ENCODE measurements around the gene IGSF6. TPM values are rescaled to one million over a fixed set of nuclear protein-coding genes. Genes with fewer than 3 reads are reported as not detected.

The IGSF6 gene
- total RNA-seq, 1 donor from 2014 or later: 3.6 TPM

GRCh38 chr16:21599122-21600030 is 53.0 kb downstream of the IGSF6 start, which contains the start of gene METTL9:
METTL9 (plus strand) TSS chr16:21599577; CDS start chr16:21599734, 157 bp downstream.
- intact Hi-C loops (cut with micrococcal nuclease): no loop called here
- Histone ChIP-seq H3K4me3 (peak within 1 kb of the TSS; percentile 90), H3K36me3 (no peaks in the 10 kb centered on the region), H3K27me3 (ENCODE audit: low read depth) (no peaks in the 10 kb centered on the region), H3K4me1 (peaks cover 55% of the 10 kb centered on the region), H3K9me3 (replicated peaks) (no peaks in the 10 kb centered on the region), H3K27ac (replicated peaks) (peak within 1 kb of the TSS; percentile 94)
- peak; percentile 18 for TF ChIP-seq CTCF (IDR thresholded peaks at IDR 0.05; ENCODE audit: borderline replicate concordance)
- DNase-seq: peak; percentile 95

GRCh38 chr16:21598701-21599121 is 53.7 kb downstream of the IGSF6 start:
- H3K36me3 ChIP-seq: no peaks in the 10 kb centered on the region
- H3K4me1 ChIP-seq: peaks cover 49% of the 10 kb centered on the region
- no peaks in the 10 kb centered on the region for H3K27me3 ChIP-seq (ENCODE audit: low read depth)
- H3K27ac ChIP-seq (replicated peaks): peak overlapping the region; percentile 94
- TF ChIP-seq CTCF (IDR thresholded peaks at IDR 0.05; ENCODE audit: borderline replicate concordance): no peak
- no peaks in the 10 kb centered on the region for H3K9me3 ChIP-seq (replicated peaks)
- intact Hi-C loops (cut with micrococcal nuclease): no loop called here
- no peak for DNase-seq
- peak overlapping the region; percentile 90 for H3K4me3 ChIP-seq

- TF ChIP-seq CTCF (IDR thresholded peaks at IDR 0.05; ENCODE audit: borderline replicate concordance): no peak
- intact Hi-C loops (cut with micrococcal nuclease): no loop called here
- Histone ChIP-seq H3K27me3 (ENCODE audit: low read depth) (no peaks in the 10 kb centered on the region), H3K27ac (replicated peaks) (peak overlapping the region; percentile 94), H3K4me1 (peaks cover 44% of the 10 kb centered on the region), H3K36me3 (no peaks in the 10 kb centered on the region), H3K9me3 (replicated peaks) (no peaks in the 10 kb centered on the region), H3K4me3 (peak overlapping the region; percentile 90)
- DNase-seq: no peak
Measured at GRCh38 chr16:21598206-21598605, 54.2 kb downstream of the IGSF6 start.

GRCh38 chr16:21597561-21598030 is 54.8 kb downstream of the IGSF6 start:
- intact Hi-C loops (cut with micrococcal nuclease): no loop called here
- H3K36me3 ChIP-seq: no peaks in the 10 kb centered on the region

More at GRCh38 chr16:21597561-21598030, 54.8 kb downstream of the IGSF6 start:
- Histone ChIP-seq H3K27ac (replicated peaks) (no peak overlapping the region), H3K27me3 (ENCODE audit: low read depth) (no peaks in the 10 kb centered on the region), H3K4me1 (peaks cover 40% of the 10 kb centered on the region), H3K9me3 (replicated peaks) (no peaks in the 10 kb centered on the region), H3K4me3 (no peak overlapping the region)
- TF ChIP-seq CTCF (IDR thresholded peaks at IDR 0.05; ENCODE audit: borderline replicate concordance): no peak
- DNase-seq: no peak
